Neural cell (in vitro differentiated cells): ENCODE measurements around the gene SLC6A1. TPM values are rescaled to one million over a fixed set of nuclear protein-coding genes. Genes with fewer than 3 reads are reported as not detected.

Experiments
- H2AFZ ChIP-seq: fragments of 200-600, 300-800 bp; sonication (generic), shearing (Covaris generic); 2 replicates; pipeline ENCODE4 v1.6.0; 2014; ENCODE audit warnings: low read depth, mild to moderate bottlenecking, antibody characterized with exemption, low read length, moderate library complexity
- H3F3A ChIP-seq: fragments of 200-600 bp; shearing (Covaris generic); 2 replicates; pipeline ENCODE4 v1.6.1; 2016; ENCODE audit warnings: mild to moderate bottlenecking, moderate library complexity, mixed read lengths, antibody characterized with exemption, low read length; ENCODE audit not compliant: insufficient read depth, poor library complexity, severe bottlenecking
- H3K27ac ChIP-seq: fragments of 200-600, 300-800 bp; sonication (generic), shearing (Covaris generic); 2 replicates; pipeline ENCODE4 v1.5.1; 2014; ENCODE audit warnings: mild to moderate bottlenecking, low read length, moderate library complexity
- H3K27me3 ChIP-seq: fragments of 300-800, 200-600 bp; sonication (generic), shearing (Covaris generic); 2 replicates; pipeline ENCODE4 v1.6.0; 2014; ENCODE audit warnings: mild to moderate bottlenecking, low read depth, low read length, moderate library complexity; ENCODE audit not compliant: insufficient read depth
- H3K36me3 ChIP-seq: fragments of 300-800, 200-600 bp; sonication (generic), shearing (Covaris generic); 2 replicates; pipeline ENCODE4 v1.5.1; 2014; ENCODE audit warnings: mild to moderate bottlenecking, antibody characterized with exemption, low read length, moderate library complexity; ENCODE audit not compliant: insufficient read depth
- H3K4me2 ChIP-seq: fragments of 300-800, 200-600 bp; sonication (generic), shearing (Covaris generic); 2 replicates; pipeline ENCODE4 v1.6.0; 2014; ENCODE audit warnings: mild to moderate bottlenecking, low read length
- H3K4me3 ChIP-seq: fragments of 300-800, 200-600 bp; sonication (generic), shearing (Covaris generic); 2 replicates; pipeline ENCODE4 v1.5.1; 2014; ENCODE audit warnings: mild to moderate bottlenecking, low read length, moderate library complexity
- H3K79me2 ChIP-seq: fragments of 200-600 bp; shearing (Covaris generic); replicated peaks from 2 replicates; pipeline ENCODE4 v1.6.0; 2014; ENCODE audit warnings: mild to moderate bottlenecking, low read length, moderate library complexity; ENCODE audit not compliant: insufficient read depth
- H3K9ac ChIP-seq: fragments of 300-800, 200-600 bp; sonication (generic), shearing (Covaris generic); 2 replicates; pipeline ENCODE4 v1.6.1; 2016; ENCODE audit warnings: mild to moderate bottlenecking, low read length, mixed read lengths
- H3K9me2 ChIP-seq: fragments of 200-600 bp; shearing (Covaris generic); 2 replicates; pipeline ENCODE4 v1.6.1; 2016; ENCODE audit warnings: mild to moderate bottlenecking, low read length, mixed read lengths; ENCODE audit not compliant: insufficient read depth
- H3K9me3 ChIP-seq: fragments of 200-600, 300-800 bp; sonication (generic), shearing (Covaris generic); 2 replicates; pipeline ENCODE4 v1.6.1; 2016; ENCODE audit warnings: mild to moderate bottlenecking, mixed run types, low read length, moderate library complexity, mixed read lengths
- H4K20me1 ChIP-seq: fragments of 200-600 bp; shearing (Covaris generic); 2 replicates; pipeline ENCODE4 v1.6.1; 2016; ENCODE audit warnings: mild to moderate bottlenecking, mixed run types; ENCODE audit not compliant: insufficient read depth
- EP300 ChIP-seq: fragments of 450-650 bp; conservative IDR thresholded peaks from 2 replicates; pipeline ENCODE4 v1.6.1; 2014; ENCODE audit warnings: antibody characterized with exemption, mild to moderate bottlenecking, moderate library complexity; ENCODE audit not compliant: poor library complexity, severe bottlenecking
- EZH2 ChIP-seq: fragments of 200-600, 300-800 bp; shearing (Covaris generic), sonication (generic); IDR thresholded peaks from 2 replicates; pipeline ENCODE4 v1.6.1; 2014; ENCODE audit warnings: antibody characterized with exemption, low read length, borderline replicate concordance, mild to moderate bottlenecking; ENCODE audit not compliant: insufficient read depth, poor library complexity, severe bottlenecking
- MXI1 ChIP-seq: fragments of 450-650 bp; conservative IDR thresholded peaks from 2 replicates; pipeline ENCODE4 v1.6.1; 2014; ENCODE audit warnings: antibody characterized with exemption, mild to moderate bottlenecking; ENCODE audit not compliant: poor library complexity, severe bottlenecking
- POLR2AphosphoS5 ChIP-seq: IDR thresholded peaks from 2 replicates; pipeline ENCODE4 v1.6.1; 2012
- RAD21 ChIP-seq: fragments of 450-650 bp; conservative IDR thresholded peaks from 2 replicates; pipeline ENCODE4 v1.6.1; 2014; ENCODE audit warnings: antibody characterized with exemption, mild to moderate bottlenecking, moderate library complexity
- SMC3 ChIP-seq: fragments of 450-650 bp; conservative IDR thresholded peaks from 2 replicates; pipeline ENCODE4 v1.6.1; 2014; ENCODE audit warnings: antibody characterized with exemption, mild to moderate bottlenecking, moderate library complexity; ENCODE audit not compliant: poor library complexity
- TAF1 ChIP-seq: IDR thresholded peaks from 2 replicates; pipeline ENCODE4 v1.6.1; 2012; ENCODE audit warnings: low read depth
- polyA plus RNA-seq: library from polyadenylated mRNA; depleted of rRNA; stranded (reverse); fragments of >200 nt; gene quantifications from 2 replicates; pipeline ENCODE4 v1.2.3, GENCODE V29; 2014
- TF ChIP-seq, protein P1 (sequence below): fragments of 450-650 bp; IDR thresholded peaks from 2 replicates; pipeline ENCODE4 v1.5.1; 2014; ENCODE audit warnings: antibody characterized with exemption, mild to moderate bottlenecking, moderate library complexity; ENCODE audit not compliant: poor library complexity, severe bottlenecking
- TF ChIP-seq, protein P2 (sequence below): IDR thresholded peaks from 2 replicates; pipeline ENCODE4 v1.6.1; 2012; ENCODE audit warnings: borderline replicate concordance

Gene SLC6A1
- polyA plus RNA-seq, 1 donor from 2014 or later, result 43.2 TPM

DNA sequence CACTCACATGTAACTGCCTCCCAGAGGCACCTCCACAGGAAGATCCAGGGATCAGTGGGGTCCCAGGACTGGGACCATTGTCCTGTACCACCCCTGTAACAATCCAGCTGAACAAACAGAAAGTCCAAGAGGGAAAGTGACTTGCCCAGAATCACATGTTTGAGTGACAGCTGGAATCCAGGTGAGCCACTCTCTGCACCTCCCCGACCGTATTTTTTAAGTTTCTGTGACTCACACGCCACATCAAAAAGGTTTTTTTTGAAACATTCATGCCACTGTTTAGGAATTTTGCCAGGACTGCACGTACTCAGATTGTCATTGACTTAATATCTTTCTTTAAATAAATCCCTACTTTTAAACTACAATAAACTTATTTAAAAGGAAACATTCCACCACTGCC is 9.8 kb upstream of the SLC6A1 start:
- H3K9me2 ChIP-seq, result no peaks in the 10 kb centered on the region

DNA sequence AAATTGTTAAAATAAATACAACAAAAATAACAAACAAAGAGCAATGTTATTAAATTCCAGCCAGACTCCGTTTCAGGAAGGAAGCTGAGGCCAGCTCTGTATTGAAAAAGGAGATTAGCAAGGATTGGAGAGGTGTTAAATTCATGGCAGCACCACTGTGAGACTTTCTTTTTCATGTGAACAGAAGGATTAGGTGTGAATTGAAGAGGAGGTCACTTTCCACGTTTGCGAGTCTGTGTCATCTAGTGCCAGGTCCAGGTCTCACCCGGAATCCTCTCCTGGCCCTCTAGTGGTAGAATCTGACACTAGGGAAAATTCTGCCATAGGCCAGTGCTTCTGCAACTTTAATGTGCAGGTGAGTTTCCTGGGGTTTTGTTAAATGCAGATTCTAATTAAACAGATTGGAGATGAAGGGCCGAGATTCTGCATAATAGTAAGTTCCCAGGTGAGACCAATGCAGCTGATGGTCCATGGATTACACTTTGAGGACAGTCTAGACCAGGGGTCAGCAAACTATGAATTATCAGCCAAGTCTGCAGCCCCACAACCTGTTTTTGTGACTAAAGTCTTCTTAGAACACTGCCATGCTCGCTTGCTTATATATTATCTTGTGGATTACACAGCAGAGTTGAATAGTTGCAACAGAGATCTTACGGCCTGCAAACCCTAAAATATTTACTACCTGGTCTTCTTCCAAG is 9.2 kb upstream of the SLC6A1 start:
- H3K27me3 ChIP-seq, result no peaks in the 10 kb centered on the region
- H3K9me3 ChIP-seq, result no peaks in the 10 kb centered on the region
- no peaks in the 10 kb centered on the region for H3K9me2 ChIP-seq
- H3K36me3 ChIP-seq, result no peaks in the 10 kb centered on the region
- H4K20me1 ChIP-seq, result no peaks in the 10 kb centered on the region
- no peak overlapping the region for H3K9ac ChIP-seq
- H2AFZ ChIP-seq, result no peak overlapping the region
- no peak overlapping the region for H3K4me2 ChIP-seq
- H3K27ac ChIP-seq, result no peak overlapping the region
- no peaks in the 10 kb centered on the region for H3F3A ChIP-seq
- TF ChIP-seq POLR2AphosphoS5 (peak; percentile 12), SMC3 (peak; percentile 82), MXI1 (no peak), TAF1 (no peak), EP300 (peak; percentile 27), RAD21 (peak; percentile 75), EZH2 (no peak)
- TF ChIP-seq, protein P1, sequence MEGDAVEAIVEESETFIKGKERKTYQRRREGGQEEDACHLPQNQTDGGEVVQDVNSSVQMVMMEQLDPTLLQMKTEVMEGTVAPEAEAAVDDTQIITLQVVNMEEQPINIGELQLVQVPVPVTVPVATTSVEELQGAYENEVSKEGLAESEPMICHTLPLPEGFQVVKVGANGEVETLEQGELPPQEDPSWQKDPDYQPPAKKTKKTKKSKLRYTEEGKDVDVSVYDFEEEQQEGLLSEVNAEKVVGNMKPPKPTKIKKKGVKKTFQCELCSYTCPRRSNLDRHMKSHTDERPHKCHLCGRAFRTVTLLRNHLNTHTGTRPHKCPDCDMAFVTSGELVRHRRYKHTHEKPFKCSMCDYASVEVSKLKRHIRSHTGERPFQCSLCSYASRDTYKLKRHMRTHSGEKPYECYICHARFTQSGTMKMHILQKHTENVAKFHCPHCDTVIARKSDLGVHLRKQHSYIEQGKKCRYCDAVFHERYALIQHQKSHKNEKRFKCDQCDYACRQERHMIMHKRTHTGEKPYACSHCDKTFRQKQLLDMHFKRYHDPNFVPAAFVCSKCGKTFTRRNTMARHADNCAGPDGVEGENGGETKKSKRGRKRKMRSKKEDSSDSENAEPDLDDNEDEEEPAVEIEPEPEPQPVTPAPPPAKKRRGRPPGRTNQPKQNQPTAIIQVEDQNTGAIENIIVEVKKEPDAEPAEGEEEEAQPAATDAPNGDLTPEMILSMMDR, result peak; percentile 84
- TF ChIP-seq, protein P2, sequence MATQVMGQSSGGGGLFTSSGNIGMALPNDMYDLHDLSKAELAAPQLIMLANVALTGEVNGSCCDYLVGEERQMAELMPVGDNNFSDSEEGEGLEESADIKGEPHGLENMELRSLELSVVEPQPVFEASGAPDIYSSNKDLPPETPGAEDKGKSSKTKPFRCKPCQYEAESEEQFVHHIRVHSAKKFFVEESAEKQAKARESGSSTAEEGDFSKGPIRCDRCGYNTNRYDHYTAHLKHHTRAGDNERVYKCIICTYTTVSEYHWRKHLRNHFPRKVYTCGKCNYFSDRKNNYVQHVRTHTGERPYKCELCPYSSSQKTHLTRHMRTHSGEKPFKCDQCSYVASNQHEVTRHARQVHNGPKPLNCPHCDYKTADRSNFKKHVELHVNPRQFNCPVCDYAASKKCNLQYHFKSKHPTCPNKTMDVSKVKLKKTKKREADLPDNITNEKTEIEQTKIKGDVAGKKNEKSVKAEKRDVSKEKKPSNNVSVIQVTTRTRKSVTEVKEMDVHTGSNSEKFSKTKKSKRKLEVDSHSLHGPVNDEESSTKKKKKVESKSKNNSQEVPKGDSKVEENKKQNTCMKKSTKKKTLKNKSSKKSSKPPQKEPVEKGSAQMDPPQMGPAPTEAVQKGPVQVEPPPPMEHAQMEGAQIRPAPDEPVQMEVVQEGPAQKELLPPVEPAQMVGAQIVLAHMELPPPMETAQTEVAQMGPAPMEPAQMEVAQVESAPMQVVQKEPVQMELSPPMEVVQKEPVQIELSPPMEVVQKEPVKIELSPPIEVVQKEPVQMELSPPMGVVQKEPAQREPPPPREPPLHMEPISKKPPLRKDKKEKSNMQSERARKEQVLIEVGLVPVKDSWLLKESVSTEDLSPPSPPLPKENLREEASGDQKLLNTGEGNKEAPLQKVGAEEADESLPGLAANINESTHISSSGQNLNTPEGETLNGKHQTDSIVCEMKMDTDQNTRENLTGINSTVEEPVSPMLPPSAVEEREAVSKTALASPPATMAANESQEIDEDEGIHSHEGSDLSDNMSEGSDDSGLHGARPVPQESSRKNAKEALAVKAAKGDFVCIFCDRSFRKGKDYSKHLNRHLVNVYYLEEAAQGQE, result peak; percentile 55
- no peak overlapping the region for H3K4me3 ChIP-seq
- H3K79me2 ChIP-seq, result no peaks in the 10 kb centered on the region

More for the DNA sequence above, 9.8 kb upstream of the SLC6A1 start:
- Histone ChIP-seq H4K20me1 (no peaks in the 10 kb centered on the region), H3K27me3 (no peaks in the 10 kb centered on the region), H3F3A (no peaks in the 10 kb centered on the region), H2AFZ (no peak overlapping the region), H3K4me2 (no peak overlapping the region), H3K9ac (no peak overlapping the region), H3K36me3 (no peaks in the 10 kb centered on the region), H3K4me3 (no peak overlapping the region), H3K27ac (no peak overlapping the region), H3K79me2 (no peaks in the 10 kb centered on the region), H3K9me3 (no peaks in the 10 kb centered on the region)
- TF ChIP-seq EZH2 (no peak), EP300 (no peak), SMC3 (no peak), TAF1 (no peak), POLR2AphosphoS5 (no peak), MXI1 (no peak), RAD21 (no peak)
- TF ChIP-seq, protein P2, result no peak
- TF ChIP-seq, protein P1, result no peak
